Stomach (tissue), 4 donors: Measurements from ENCODE around the gene CDH22.

Experiments used
- POLR2AphosphoS5 ChIP-seq, 3 donors: sonication (generic); formaldehyde crosslinking; IDR thresholded peaks; one replicate each; pipeline ENCODE4 v1.6.1; 2016; ENCODE audit warnings: antibody characterized with exemption in 3 of 3
- TF ChIP-seq, protein P1 (sequence below), 7 experiments: fragments of 450-650 bp in 4 of 7; fragments of 200-600 bp in 3 of 7; sonication (generic) in 3 of 7; IDR thresholded peaks; one replicate each; pipeline ENCODE4 v1.5.1; 2016 to 2019; ENCODE audit warnings: antibody characterized with exemption in 7 of 7, control low read depth in 2 of 7, mild to moderate bottlenecking in 1 of 7

DNA sequence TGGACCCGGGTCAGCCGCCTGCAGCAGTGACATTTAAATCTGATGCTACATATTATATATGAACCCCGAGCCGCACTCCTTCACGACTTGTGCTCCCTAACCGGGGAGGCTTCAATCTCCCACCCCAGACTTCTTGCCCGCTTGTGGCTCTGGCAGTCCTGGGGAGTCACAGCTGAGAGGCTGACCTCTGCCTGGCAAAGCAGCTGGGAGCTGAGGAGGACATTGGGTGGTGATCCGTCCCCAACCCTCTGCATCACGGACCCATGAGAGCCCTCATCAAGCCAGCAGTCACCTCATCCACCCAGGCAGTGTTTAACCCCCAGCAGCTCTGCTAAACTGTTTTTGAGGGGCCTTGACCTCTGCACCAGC, 33.7 kb upstream of the CDH22 start:
- TF ChIP-seq, protein P1, sequence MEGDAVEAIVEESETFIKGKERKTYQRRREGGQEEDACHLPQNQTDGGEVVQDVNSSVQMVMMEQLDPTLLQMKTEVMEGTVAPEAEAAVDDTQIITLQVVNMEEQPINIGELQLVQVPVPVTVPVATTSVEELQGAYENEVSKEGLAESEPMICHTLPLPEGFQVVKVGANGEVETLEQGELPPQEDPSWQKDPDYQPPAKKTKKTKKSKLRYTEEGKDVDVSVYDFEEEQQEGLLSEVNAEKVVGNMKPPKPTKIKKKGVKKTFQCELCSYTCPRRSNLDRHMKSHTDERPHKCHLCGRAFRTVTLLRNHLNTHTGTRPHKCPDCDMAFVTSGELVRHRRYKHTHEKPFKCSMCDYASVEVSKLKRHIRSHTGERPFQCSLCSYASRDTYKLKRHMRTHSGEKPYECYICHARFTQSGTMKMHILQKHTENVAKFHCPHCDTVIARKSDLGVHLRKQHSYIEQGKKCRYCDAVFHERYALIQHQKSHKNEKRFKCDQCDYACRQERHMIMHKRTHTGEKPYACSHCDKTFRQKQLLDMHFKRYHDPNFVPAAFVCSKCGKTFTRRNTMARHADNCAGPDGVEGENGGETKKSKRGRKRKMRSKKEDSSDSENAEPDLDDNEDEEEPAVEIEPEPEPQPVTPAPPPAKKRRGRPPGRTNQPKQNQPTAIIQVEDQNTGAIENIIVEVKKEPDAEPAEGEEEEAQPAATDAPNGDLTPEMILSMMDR (IDR thresholded peaks at IDR 0.05), result no peak
- TF ChIP-seq POLR2AphosphoS5 (IDR thresholded peaks at IDR 0.05), result no peak
